Measurements from ENCODE around the gene BTBD2.

BTBD2 gene

DNA sequence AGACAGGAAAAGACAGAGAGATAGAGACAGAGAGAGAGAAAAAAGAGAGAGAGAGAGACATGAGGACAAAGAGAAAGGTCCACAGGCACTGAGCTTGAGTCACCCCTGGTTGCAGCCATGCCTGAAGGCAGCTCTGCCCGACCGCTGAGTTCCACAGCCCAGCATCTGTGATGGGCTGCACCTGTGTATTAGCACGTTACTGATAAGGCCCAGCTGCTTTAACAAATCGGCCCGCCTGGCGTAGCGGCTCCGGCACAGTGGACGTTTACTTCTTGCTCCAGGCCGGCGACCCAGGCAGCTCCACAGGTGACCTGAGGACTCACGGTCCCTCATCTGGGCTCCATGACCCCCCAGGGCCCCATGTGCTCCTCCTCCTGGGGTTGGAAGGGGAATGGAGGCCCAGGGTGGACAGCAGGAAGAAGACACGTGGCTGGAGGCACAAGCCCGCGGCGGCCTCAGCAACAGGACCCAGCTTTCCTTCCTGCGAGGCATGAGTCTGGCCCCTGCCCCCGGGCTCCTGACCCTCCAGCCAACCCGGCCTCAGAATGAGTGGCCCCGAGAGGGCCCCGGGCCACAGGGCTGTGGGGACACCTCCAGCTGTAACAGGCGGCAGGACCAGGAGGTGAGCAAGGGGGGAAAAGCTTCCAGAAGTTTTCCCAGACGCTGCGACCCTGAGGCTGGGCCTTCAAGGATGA lies 78.5 kb downstream of the BTBD2 start:
- DNase-seq: no peak

DNA sequence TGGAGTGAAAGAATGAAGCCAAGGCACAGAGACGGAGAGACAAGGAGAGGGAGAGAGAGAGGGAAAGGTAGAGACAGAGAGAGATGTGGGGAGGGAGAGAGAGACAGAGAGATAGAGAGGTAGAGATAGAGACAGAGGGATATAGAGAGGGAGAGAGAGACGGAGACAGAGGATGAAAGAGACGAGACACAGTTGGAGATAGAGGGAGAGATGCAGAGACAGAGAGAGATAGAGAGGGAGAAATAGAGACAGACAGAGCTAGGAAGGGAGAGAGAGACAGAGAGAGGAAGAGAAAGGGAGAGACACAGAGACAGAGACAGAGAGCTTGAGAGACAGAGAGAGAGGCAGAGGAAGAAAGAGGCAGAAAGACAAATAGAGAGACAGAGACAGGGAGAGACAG lies 79.1 kb downstream of the BTBD2 start:
- DNase-seq: no peak

DNA sequence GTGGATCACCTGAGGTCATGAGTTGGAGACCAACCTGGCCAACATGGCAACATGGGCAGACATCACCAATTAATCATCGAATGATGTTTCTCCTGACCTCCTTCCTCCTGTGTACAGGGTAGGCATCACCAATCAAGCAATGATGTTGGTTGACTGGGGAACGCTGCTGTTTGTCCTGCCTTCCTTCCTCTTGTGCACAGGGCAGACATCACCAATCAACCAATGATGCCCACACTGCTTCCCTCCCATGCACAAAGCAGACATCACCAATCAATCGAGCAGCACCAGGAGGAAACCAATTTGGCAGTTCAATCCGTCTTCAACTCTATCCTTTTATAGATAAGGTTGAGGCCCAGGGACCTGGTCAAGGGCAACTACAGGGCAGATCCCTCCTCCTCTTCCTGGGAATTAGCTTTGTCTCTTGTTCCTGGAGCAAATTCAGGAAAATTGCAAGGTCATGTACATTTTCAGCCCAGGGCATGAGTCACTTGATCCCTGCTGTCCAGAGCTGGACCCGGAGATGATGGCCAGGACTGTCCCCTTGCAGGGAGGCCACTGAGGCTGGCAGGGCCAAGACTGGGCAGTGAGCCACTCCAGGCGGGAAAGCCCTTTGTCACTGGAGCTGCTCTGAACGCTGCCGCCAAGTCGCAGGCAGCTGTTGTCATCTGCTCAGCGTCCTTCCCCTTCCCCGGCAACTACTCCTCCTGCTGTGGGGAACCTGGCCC lies 79.9 kb downstream of the BTBD2 start:
- no peak for DNase-seq
